ENCODE data around the gene YWHAG.
"Not testable (repeated sequence)": the region's sequence is repeated elsewhere in the genome, so short reads cannot be mapped to it uniquely, and the experiment has no call there.

The YWHAG gene

GRCh38 chr7:76358481-76359110 lies at the start of gene YWHAG:
Gene YWHAG, minus strand, starts transcription at chr7:76358991. Its CDS starts 183 bp downstream, at chr7:76358808.
- peak; percentile 57 for DNase-seq (ENCODE audit: insufficient read length, low spot score)
- no peak for FAIRE-seq
- TF ChIP-seq POLR2A (IDR thresholded peaks at IDR 0.05; ENCODE audit: low read depth, low read length), result peak; percentile 100

GRCh38 chr7:76408121-76408560 lies 49.4 kb upstream of the YWHAG start:
- no peak for DNase-seq (ENCODE audit: insufficient read length, low spot score)
- FAIRE-seq, result no peak
- TF ChIP-seq POLR2A (IDR thresholded peaks at IDR 0.05; ENCODE audit: low read depth, low read length), result no peak

GRCh38 chr7:76407718-76408117 lies 48.9 kb upstream of the YWHAG start:
- DNase-seq (ENCODE audit: insufficient read length, low spot score) (no peak), FAIRE-seq (no peak)
- TF ChIP-seq POLR2A (IDR thresholded peaks at IDR 0.05; ENCODE audit: low read depth, low read length), result no peak

GRCh38 chr7:76405738-76406137 lies 46.9 kb upstream of the YWHAG start:
- TF ChIP-seq POLR2A (IDR thresholded peaks at IDR 0.05; ENCODE audit: low read depth, low read length), result no peak
- FAIRE-seq, result no peak
- no peak for DNase-seq (ENCODE audit: insufficient read length, low spot score)

GRCh38 chr7:76403780-76404494 lies 45.1 kb upstream of the YWHAG start:
- TF ChIP-seq POLR2A (IDR thresholded peaks at IDR 0.05; ENCODE audit: low read depth, low read length), result no peak
- DNase-seq (ENCODE audit: insufficient read length, low spot score), result no peak
- no peak for FAIRE-seq

DNA sequence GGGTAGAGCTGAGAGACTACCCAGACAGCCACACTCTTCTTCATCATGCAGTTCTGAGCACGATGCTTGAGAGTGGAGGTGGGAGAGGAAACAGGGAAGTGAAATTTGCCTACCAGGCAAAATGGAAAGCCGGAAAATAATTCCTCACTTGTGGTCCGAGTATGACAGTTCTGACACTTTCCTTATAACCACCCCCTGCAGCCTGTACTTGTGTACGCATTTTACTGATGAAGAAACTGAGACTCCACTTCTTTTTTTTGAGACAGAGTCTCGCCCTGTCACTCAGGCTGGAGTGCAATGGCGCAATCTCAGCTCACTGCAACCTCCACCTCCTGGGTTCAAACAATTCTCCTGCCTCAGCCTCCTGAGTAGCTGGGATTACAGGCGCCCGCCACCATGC lies 44.3 kb upstream of the YWHAG start:
- not testable (repeated sequence) for DNase-seq (ENCODE audit: insufficient read length, low spot score); FAIRE-seq

GRCh38 chr7:76400248-76400647 lies 41.5 kb upstream of the YWHAG start:
- no peak for TF ChIP-seq POLR2A (IDR thresholded peaks at IDR 0.05; ENCODE audit: low read depth, low read length)
- no peak for DNase-seq (ENCODE audit: insufficient read length, low spot score)
- no peak for FAIRE-seq

DNA sequence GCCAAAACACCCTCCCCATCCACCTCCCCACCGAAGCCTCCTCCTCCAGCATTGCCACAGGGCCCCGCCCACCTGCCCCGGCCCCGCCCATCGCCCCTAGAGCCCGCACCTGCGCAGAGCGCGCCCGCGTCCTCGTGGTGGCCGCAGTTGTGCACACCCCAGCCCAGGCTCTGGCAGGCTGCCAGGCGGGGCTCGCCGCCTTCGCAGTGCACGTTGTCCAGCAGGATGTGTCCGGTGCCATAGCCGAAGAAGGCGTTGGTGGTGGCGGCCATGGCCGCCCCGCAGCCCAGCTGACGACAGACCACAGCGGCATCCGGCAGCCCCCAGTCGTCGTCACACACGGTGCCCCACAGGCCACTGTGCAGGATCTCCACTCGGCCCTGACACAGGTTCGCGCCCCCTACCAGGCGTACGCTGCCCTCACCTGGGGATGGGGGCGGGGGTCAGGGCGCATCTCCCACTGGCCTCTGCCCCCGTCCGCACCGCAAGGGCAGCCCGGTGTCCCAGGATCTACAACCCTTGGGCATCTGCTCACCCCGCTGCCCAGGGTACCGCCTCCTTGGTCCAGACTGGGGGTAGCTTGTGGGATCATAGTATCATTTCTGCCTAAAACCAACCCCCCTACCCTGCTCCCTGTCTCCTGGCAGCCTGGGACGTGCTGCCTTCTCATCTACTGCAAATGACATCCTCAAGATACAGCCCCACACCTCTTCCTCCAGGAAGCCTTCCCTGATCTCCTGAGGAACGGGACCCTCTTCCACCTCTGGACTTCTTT lies 38.8 kb upstream of the YWHAG start:
- FAIRE-seq (no peak), DNase-seq (ENCODE audit: insufficient read length, low spot score) (no peak)
- no peak; the same call in 1 of the 2 replicates for TF ChIP-seq POLR2A (IDR thresholded peaks at IDR 0.05; ENCODE audit: low read depth, low read length)

DNA sequence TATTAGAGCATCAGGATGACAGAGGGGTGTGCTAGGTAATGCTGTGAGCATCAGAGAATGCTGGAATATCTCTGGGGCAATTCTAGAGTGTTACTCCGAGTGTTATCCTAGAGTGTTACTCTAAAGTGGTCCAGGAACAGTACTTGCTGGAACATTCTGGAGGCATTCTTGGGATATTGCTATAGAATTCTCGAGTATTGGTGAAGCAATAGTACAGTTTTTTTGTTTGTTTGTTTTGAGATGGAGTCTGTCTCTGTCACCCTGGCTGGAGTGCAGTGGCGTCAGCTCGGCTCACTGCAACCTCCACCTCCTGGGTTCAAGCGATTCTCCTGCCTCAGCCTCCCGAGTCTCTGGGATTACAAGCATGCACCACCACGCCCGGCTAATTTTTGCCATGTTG lies 38.1 kb upstream of the YWHAG start:
- DNase-seq (ENCODE audit: insufficient read length, low spot score) (no peak), FAIRE-seq (no peak)
- TF ChIP-seq POLR2A (IDR thresholded peaks at IDR 0.05; ENCODE audit: low read depth, low read length), result no peak

- no peak for TF ChIP-seq POLR2A (IDR thresholded peaks at IDR 0.05; ENCODE audit: low read depth, low read length)
- FAIRE-seq (no peak), DNase-seq (ENCODE audit: insufficient read length, low spot score) (no peak)
Measured at GRCh38 chr7:76395965-76396726, 37.4 kb upstream of the YWHAG start.

DNA sequence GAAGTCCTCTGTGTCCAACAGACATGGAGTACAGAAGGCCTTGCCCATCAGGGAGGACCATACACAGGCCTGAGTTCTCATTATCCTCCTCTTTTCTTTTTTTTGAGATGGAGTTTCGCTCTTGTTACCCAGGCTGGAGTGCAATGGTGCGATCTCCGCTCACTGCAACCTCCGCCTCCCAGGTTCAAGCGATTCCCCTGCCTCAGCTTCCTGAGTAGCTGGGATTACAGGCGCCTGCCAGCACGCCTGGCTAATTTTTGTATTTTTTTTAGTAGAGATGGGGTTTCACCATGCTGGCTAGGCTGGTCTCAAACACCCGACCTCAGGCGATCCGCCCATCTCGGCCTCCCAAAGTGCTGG lies 36.8 kb upstream of the YWHAG start:
- DNase-seq (ENCODE audit: insufficient read length, low spot score); FAIRE-seq: not testable (repeated sequence)

GRCh38 chr7:76394957-76395356 lies 36.2 kb upstream of the YWHAG start:
- no peak for TF ChIP-seq POLR2A (IDR thresholded peaks at IDR 0.05; ENCODE audit: low read depth, low read length)
- DNase-seq (ENCODE audit: insufficient read length, low spot score) (no peak), FAIRE-seq (no peak)

- peak; percentile 83 for TF ChIP-seq POLR2A (IDR thresholded peaks at IDR 0.05; ENCODE audit: low read depth, low read length)
- DNase-seq (ENCODE audit: insufficient read length, low spot score) (peak; percentile 93), FAIRE-seq (no peak)
Measured at GRCh38 chr7:76393116-76394031, 34.6 kb upstream of the YWHAG start.
